Urothelium cell line (cell line): ENCODE data around the gene NR5A2.
"Not testable (repeated sequence)": the region's sequence is repeated elsewhere in the genome, so short reads cannot be mapped to it uniquely, and the experiment has no call there.

ENCODE experiments used
- DNase-seq: peaks from one replicate; pipeline ENCODE4 v3.0.0; 2011; ENCODE audit warnings: low spot score, mixed read lengths
- FAIRE-seq: peaks from 2 replicates; lab custom pipeline; 2011; peaks lifted over from hg19 to GRCh38; lab: Jason Lieb, UNC

Gene NR5A2

DNA sequence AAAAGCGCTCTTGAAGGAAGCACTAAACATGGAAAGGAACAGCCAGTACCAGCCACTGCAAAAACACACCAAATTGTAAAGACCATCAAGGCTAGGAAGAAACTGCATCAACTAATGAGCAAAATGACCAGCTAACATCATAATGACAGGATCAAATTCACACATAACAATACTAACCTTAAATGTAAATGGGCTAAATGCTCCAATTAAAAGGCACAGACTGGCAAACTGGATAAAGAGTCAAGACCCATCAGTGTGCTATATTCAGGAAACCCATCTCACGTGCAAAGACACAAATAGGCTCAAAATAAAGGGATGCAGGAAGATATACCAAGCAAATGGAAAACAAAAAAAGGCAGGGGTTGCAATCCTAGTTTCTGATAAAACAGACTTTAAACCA lies 159.8 kb downstream of the NR5A2 start:
- FAIRE-seq, DNase-seq: not testable (repeated sequence)

- DNase-seq (no peak), FAIRE-seq (no peak)
Observed at GRCh38 chr1:200191993-200192392, 164.5 kb downstream of the NR5A2 start.

GRCh38 chr1:200194477-200194876 lies 167.0 kb downstream of the NR5A2 start:
- DNase-seq (no peak), FAIRE-seq (no peak)

DNA sequence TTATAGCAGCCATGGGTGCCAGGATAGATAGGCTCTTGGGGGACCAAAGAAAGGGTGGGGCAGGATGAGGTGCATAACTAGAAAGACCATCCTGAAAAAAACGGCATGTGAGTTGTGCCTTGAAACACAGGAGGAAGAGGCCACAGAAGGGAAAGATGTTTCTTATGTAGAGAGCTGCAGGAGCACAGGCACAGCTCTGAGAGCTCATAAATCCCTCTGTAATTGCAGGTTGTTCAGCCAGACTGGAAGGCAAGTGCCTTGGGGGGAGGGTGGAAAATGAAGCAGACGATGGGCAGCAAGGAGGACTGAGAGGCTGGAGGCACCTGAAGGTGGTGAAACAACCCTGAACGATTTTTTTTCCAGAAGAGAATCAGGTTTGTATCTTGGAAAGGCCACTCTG lies 170.7 kb downstream of the NR5A2 start:
- DNase-seq, result no peak
- no peak for FAIRE-seq

DNA sequence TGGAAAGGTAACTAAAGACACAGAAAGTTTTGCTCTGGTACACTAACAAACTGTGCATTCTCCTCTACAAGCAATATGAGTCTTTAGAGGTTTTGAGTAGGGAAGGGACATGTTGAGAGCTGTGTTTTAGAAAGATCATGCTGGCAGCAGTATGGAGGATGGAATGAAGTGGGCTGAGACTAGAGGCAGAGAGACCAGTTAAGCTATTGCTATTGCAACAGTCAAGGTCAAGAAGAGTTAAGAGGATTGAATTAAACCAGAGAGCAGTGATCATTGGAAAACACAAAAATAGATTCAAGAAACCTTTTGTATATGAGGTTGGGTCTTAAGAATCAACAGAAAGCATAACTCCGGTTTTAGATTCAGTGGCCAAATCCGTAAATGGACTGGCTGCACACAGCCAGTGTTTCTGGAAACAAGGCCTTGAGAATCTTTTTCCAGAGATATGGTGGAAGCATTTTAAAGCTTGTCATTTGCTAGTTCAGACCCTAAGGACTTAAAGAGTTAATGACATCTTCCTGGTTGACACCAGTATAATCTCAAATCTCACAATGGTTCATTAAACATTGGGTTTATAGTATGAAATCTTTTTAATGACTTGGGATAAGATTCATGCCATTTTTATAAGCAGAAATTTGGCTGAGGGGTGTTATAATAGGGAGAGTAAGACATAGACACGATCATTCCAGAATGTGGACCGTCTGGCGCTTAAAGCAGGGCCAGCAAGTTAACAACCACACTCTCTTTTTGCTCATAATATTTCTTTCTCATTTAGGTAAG lies 177.9 kb downstream of the NR5A2 start:
- DNase-seq (no peak), FAIRE-seq (no peak)

DNA sequence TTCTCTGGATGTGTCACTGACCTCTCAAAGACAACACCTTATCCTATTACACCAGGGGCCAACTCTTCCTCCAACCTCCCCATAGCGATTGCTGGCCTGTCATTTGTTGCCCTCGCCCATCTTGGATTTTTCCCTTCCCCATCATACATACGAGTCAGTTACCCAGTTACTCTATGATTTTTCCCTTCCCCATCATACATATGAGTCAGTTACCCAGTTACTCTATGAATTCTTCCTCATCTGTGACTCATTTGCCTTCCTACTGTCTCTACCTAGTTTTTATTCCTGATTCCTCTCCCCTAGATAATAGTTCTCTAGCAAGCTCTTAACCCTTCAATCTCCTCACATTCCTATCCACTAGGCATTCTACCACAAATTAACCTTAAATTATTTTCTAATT lies 178.8 kb downstream of the NR5A2 start:
- no peak for FAIRE-seq
- peak; percentile 46 for DNase-seq

GRCh38 chr1:200206761-200207160 lies 179.3 kb downstream of the NR5A2 start:
- no peak for DNase-seq
- no peak for FAIRE-seq

GRCh38 chr1:200207711-200208126 lies 180.2 kb downstream of the NR5A2 start:
- FAIRE-seq (no peak), DNase-seq (no peak)

DNA sequence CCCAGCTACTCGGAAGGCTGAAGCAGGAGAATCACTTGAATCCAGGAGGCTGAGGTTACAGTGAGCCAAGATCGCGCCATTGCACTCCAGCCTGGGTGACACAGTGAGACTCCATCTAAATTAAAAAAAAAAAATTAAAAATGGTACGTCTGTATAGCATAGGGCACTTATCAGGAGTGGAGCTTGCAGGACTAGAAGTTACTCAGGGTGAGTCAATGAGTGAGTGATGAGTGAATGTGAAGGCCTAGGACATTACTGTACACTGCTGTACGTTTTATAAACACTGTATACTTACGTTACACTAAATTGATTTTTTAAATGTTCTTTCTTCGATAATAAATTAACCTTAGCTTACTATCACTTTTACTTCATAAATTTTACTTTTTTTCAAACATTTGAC lies 183.6 kb downstream of the NR5A2 start:
- no peak for DNase-seq

DNA sequence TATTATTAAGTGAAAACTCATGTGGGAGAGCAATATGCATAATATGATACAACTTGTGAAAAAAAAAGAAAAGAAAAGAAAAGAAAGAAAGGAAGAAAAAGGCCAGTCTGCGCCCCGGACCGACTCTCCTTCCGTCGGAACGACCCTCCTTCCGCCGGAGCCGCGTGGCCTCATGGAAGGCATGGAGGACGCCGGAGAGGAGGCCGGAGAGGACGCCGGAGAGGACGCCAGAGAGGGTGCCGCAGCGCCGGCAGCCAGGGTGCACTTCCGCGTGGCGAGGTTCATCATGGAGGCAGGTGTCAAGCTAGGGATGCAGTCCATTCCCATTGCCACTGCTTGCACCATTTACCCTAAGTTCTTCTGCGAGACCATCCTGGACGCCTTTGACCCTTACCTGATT lies 185.9 kb downstream of the NR5A2 start:
- no peak for FAIRE-seq
- DNase-seq, result no peak

More for the DNA sequence above, 183.6 kb downstream of the NR5A2 start:
- no peak for FAIRE-seq

DNA sequence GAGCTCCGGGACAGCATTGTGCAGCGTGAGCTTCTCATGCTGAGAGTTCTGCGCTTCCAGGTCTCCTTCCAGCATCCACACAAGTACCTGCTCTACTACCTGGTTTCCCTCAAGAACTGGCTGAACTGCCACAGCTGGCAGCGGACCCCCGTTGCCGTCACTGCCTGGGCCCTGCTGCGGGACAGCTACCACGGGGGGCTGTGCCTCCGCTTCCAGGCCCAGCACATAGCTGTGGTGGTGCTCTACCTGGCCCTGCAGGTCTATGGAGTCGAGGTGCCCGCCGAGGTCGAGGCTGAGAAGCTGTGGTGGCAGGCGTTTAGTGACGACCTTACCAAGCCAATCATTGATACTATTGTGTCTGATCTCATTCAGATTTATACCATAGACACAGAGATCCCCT lies 186.4 kb downstream of the NR5A2 start:
- DNase-seq, result no peak
- FAIRE-seq, result no peak

DNA sequence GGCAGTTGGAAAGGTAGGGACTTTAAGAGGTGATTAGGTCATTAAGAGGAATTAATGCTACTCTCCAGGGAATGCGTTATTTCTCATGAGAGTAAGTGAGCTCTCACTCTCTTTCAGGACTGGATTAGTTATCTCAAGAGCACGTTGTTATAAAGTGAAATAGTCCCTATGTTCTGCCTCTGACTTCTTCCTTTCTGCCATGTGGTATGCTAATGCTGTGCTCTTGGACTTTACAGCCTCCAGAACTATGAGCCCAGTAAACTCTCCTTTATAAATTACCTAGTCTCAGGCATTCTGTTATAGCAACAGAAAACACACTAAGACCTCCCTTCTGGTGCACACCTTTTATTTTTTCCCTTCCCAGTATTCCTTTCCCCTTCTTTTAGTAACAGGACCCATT lies 187.8 kb downstream of the NR5A2 start:
- DNase-seq (no peak), FAIRE-seq (no peak)

DNA sequence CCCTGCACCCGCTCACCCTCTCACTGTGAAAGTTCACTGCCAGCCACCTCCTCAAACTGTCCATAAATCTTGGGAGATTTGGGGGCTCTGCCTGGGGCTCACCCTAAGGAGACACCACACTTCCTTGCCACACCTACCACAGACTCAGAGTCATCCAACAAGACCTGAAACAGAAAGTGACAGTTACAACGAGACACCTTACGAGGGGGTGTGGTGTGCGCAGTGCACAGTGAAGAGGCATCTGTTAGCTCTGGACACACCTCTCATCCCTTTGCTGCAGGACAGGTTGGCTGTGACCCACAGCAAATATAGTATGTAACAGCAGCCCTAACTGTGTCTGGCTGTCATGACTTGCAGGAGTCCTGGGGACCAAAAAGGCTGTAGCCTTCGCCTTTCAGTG lies 190.2 kb downstream of the NR5A2 start:
- FAIRE-seq (no peak), DNase-seq (no peak)

DNA sequence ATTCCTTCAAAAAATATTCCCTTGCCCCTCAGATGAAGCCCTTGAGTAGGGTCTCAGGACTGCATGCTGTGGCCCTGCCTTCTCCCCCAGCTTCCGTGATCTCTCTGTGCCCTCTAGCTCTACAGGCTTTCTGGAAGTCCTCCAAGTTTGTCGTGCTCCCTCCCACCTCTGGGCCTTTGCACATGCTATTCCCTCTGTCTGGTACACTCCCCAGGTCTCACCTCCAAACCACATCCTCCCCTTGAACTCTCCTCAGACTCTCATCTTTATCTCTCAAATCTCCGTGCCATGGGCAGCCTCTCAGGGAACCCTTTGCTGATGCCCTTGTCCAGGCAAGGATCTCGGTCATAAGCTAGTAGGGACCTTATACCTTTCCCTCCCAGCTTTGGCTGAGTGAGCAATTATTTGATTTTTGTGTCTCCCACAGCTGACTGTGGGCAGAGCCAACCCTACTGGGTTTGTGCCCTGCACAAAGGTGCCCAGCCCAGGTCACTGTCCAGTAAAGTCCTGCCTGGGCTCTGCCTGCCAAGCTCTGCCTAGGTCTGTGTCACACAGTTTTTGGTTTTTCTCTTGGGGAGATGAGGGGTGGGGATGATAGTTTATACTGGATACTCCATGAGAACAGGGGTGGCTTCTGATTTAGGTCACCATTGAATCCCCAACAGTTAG lies 194.2 kb downstream of the NR5A2 start:
- FAIRE-seq (no peak), DNase-seq (no peak)

- FAIRE-seq (no peak), DNase-seq (no peak)
Observed at GRCh38 chr1:200223207-200223606, 195.7 kb downstream of the NR5A2 start.

DNA sequence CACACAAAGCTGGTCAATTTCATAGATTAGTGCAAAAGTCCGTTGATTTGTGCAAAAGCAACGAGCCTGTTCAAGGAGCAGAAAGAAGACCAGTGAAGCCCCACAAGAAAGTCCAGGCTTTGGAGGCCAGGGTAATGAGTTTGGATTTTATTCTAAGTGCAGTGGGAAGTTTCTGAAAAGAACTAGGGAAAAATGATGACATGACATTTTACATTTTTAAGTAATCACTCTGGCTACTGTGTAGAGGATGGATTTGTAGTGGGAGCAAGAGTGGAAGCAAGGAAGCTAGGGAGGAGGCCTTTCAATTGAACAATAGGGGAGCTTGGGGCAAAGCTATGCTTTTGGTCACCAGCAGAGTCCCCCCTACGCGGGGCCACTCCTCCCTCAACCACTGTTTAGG lies 196.1 kb downstream of the NR5A2 start:
- no peak for DNase-seq
- no peak for FAIRE-seq

DNA sequence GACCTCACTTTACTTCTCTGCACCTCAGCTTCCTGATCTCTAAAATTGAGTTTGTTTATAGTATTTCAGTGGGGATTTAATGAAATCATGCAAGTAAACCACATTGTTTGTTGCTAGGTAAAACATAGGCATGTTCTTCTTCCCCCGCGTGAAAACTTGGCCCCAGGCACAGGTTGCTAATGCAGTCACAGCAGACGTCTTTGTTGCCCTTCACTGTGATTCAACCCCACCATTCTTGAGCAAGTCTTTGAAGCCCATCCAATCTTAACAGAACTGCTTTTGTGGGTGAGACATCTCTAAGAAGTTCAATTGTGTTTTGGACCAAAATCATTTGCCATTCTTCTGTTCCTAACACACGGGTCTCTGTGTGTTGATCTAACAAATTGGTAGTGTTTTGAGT lies 196.8 kb downstream of the NR5A2 start:
- FAIRE-seq (no peak), DNase-seq (no peak)

- FAIRE-seq, result no peak
- no peak for DNase-seq
Observed at GRCh38 chr1:200226268-200226968, 198.9 kb downstream of the NR5A2 start.

GRCh38 chr1:200226969-200227303 lies 199.4 kb downstream of the NR5A2 start:
- FAIRE-seq, result no peak
- DNase-seq, result no peak
